Activated CD4-positive, alpha-beta memory T cell treated with anti-CD3 and anti-CD28 coated beads, Interleukin-2, amount 10 ng/mL, durations not matched to agents 7 days and 5 days (primary cell): ENCODE results near the gene OR8D1. TPM values are rescaled to one million over a fixed set of nuclear protein-coding genes. Genes with fewer than 3 reads are reported as not detected.

Source experiments
- CTCF ChIA-PET: fragments of 350-600 bp; sonication (Branson Sonifier 250); formaldehyde crosslinking; loops from one replicate; lab custom pipeline; 2021; ENCODE audit warnings: antibody characterized with exemption, inconsistent platforms; lab: Charles Lee
- POLR2A ChIA-PET: fragments of 350-600 bp; sonication (Branson Sonifier 250); formaldehyde crosslinking; loops from one replicate; lab custom pipeline; 2021; ENCODE audit warnings: antibody characterized with exemption; lab: Charles Lee
- DNase-seq: peaks from one replicate; pipeline ENCODE4 v3.0.0-alpha.2; 2020
- H3K27ac Mint-ChIP-seq: one replicate; pipeline ENCODE4 v1.8.0; 2021; ENCODE audit warnings: mild to moderate bottlenecking, mixed read lengths
- H3K27me3 Mint-ChIP-seq: one replicate; pipeline ENCODE4 v1.8.0; 2021; ENCODE audit warnings: mixed read lengths
- H3K36me3 Mint-ChIP-seq: one replicate; pipeline ENCODE4 v1.8.0; 2021; ENCODE audit warnings: low read depth, mixed read lengths
- H3K4me1 Mint-ChIP-seq: one replicate; pipeline ENCODE4 v1.8.0; 2021; ENCODE audit warnings: mixed read lengths
- H3K4me3 Mint-ChIP-seq: one replicate; pipeline ENCODE4 v1.8.0; 2021; ENCODE audit warnings: mild to moderate bottlenecking, mixed read lengths
- H3K9me3 Mint-ChIP-seq: one replicate; pipeline ENCODE4 v1.8.0; 2021; ENCODE audit warnings: mixed read lengths
- total RNA-seq, 2 experiments: library from RNA; stranded (reverse); gene quantifications; one replicate each; pipeline ENCODE4 v1.2.3, GENCODE V29; 2021

The OR8D1 gene
- not detected for total RNA-seq

- Mint-ChIP-seq H3K4me3 (no peak within 1 kb of the TSS), H3K9me3 (no peaks in the 10 kb centered on the region), H3K27ac (no peak within 1 kb of the TSS), H3K4me1 (no peaks in the 10 kb centered on the region), H3K36me3 (no peaks in the 10 kb centered on the region), H3K27me3 (no peaks in the 10 kb centered on the region)
- CTCF ChIA-PET, result no interaction called here
- POLR2A ChIA-PET, result no interaction called here
- DNase-seq, result no peak
Measured at GRCh38 chr11:124313849-124314248, at the start of gene OR8D1. Gene OR8D1 (minus strand): TSS chr11:124313949. CDS start chr11:124310766, 3,183 bp downstream.

- DNase-seq, result no peak
- no peaks in the 10 kb centered on the region for H3K36me3 Mint-ChIP-seq
- H3K9me3 Mint-ChIP-seq, result no peaks in the 10 kb centered on the region
- H3K4me1 Mint-ChIP-seq, result no peaks in the 10 kb centered on the region
- no peak overlapping the region for H3K4me3 Mint-ChIP-seq
- no peak overlapping the region for H3K27ac Mint-ChIP-seq
- no peaks in the 10 kb centered on the region for H3K27me3 Mint-ChIP-seq
- ChIA-PET POLR2A (no interaction called here), CTCF (no interaction called here)
Measured at GRCh38 chr11:124359566-124359965, 45.8 kb upstream of the OR8D1 start.

- Mint-ChIP-seq H3K27ac (no peak overlapping the region), H3K27me3 (no peaks in the 10 kb centered on the region), H3K36me3 (no peaks in the 10 kb centered on the region), H3K4me3 (no peak overlapping the region), H3K4me1 (no peaks in the 10 kb centered on the region), H3K9me3 (no peaks in the 10 kb centered on the region)
- CTCF ChIA-PET, result no interaction called here
- POLR2A ChIA-PET, result no interaction called here
- no peak for DNase-seq
Measured at GRCh38 chr11:124346311-124346955, 32.7 kb upstream of the OR8D1 start.

GRCh38 chr11:124344346-124344745 is 30.6 kb upstream of the OR8D1 start:
- Mint-ChIP-seq H3K27me3 (no peaks in the 10 kb centered on the region), H3K4me1 (no peaks in the 10 kb centered on the region), H3K36me3 (no peaks in the 10 kb centered on the region), H3K4me3 (no peak overlapping the region), H3K9me3 (no peaks in the 10 kb centered on the region), H3K27ac (no peak overlapping the region)
- ChIA-PET POLR2A (no interaction called here), CTCF (no interaction called here)
- DNase-seq, result no peak

- CTCF ChIA-PET, result no interaction called here
Measured at GRCh38 chr11:124340142-124340447, 26.3 kb upstream of the OR8D1 start.

GRCh38 chr11:124339396-124340141 is 25.8 kb upstream of the OR8D1 start:
- DNase-seq, result no peak
- Mint-ChIP-seq H3K27ac (no peak overlapping the region), H3K9me3 (no peaks in the 10 kb centered on the region), H3K4me3 (no peak overlapping the region), H3K4me1 (no peaks in the 10 kb centered on the region), H3K36me3 (no peaks in the 10 kb centered on the region), H3K27me3 (no peaks in the 10 kb centered on the region)
- ChIA-PET POLR2A (no interaction called here), CTCF (no interaction called here)

More at GRCh38 chr11:124340142-124340447, 26.3 kb upstream of the OR8D1 start:
- no peaks in the 10 kb centered on the region for H3K36me3 Mint-ChIP-seq
- DNase-seq, result no peak
- H3K27me3 Mint-ChIP-seq, result no peaks in the 10 kb centered on the region
- no peaks in the 10 kb centered on the region for H3K9me3 Mint-ChIP-seq
- no peaks in the 10 kb centered on the region for H3K4me1 Mint-ChIP-seq
- no peak overlapping the region for H3K27ac Mint-ChIP-seq
- no peak overlapping the region for H3K4me3 Mint-ChIP-seq
- POLR2A ChIA-PET, result no interaction called here

- Mint-ChIP-seq H3K36me3 (no peaks in the 10 kb centered on the region), H3K27me3 (peaks cover 2% of the 10 kb centered on the region), H3K4me3 (no peak overlapping the region), H3K4me1 (no peaks in the 10 kb centered on the region), H3K9me3 (no peaks in the 10 kb centered on the region), H3K27ac (no peak overlapping the region)
- no peak for DNase-seq
- CTCF ChIA-PET, result no interaction called here
- POLR2A ChIA-PET, result no interaction called here
Measured at GRCh38 chr11:124331873-124332272, 18.1 kb upstream of the OR8D1 start.

- H3K4me3 Mint-ChIP-seq, result no peak overlapping the region
- no peak overlapping the region for H3K27ac Mint-ChIP-seq
- peaks cover 2% of the 10 kb centered on the region for H3K27me3 Mint-ChIP-seq
- POLR2A ChIA-PET, result no interaction called here
- DNase-seq, result no peak
- H3K36me3 Mint-ChIP-seq, result no peaks in the 10 kb centered on the region
- no peaks in the 10 kb centered on the region for H3K9me3 Mint-ChIP-seq
- H3K4me1 Mint-ChIP-seq, result no peaks in the 10 kb centered on the region
- CTCF ChIA-PET, result no interaction called here
Measured at GRCh38 chr11:124329787-124330478, 16.2 kb upstream of the OR8D1 start.

- DNase-seq, result no peak
- H3K27me3 Mint-ChIP-seq, result peaks cover 2% of the 10 kb centered on the region
- no peak overlapping the region for H3K27ac Mint-ChIP-seq
- ChIA-PET CTCF (no interaction called here), POLR2A (no interaction called here)
- H3K36me3 Mint-ChIP-seq, result no peaks in the 10 kb centered on the region
- H3K9me3 Mint-ChIP-seq, result no peaks in the 10 kb centered on the region
- H3K4me3 Mint-ChIP-seq, result no peak overlapping the region
- no peaks in the 10 kb centered on the region for H3K4me1 Mint-ChIP-seq
Measured at GRCh38 chr11:124327775-124328174, 14.0 kb upstream of the OR8D1 start.

- no peak for DNase-seq
- H3K4me3 Mint-ChIP-seq, result no peak overlapping the region
- POLR2A ChIA-PET, result no interaction called here
- CTCF ChIA-PET, result no interaction called here
- no peaks in the 10 kb centered on the region for H3K4me1 Mint-ChIP-seq
- no peak overlapping the region for H3K27ac Mint-ChIP-seq
- H3K36me3 Mint-ChIP-seq, result no peaks in the 10 kb centered on the region
- H3K27me3 Mint-ChIP-seq, result no peaks in the 10 kb centered on the region
- no peaks in the 10 kb centered on the region for H3K9me3 Mint-ChIP-seq
Measured at GRCh38 chr11:124322356-124322755, 8.6 kb upstream of the OR8D1 start.

- ChIA-PET POLR2A (no interaction called here), CTCF (no interaction called here)
- H3K27me3 Mint-ChIP-seq, result no peaks in the 10 kb centered on the region
- DNase-seq, result no peak
- H3K36me3 Mint-ChIP-seq, result no peaks in the 10 kb centered on the region
- no peak within 1 kb of the TSS for H3K27ac Mint-ChIP-seq
- no peak within 1 kb of the TSS for H3K4me3 Mint-ChIP-seq
- H3K4me1 Mint-ChIP-seq, result no peaks in the 10 kb centered on the region
- H3K9me3 Mint-ChIP-seq, result no peaks in the 10 kb centered on the region
Measured at GRCh38 chr11:124320097-124320496, 6.3 kb upstream of the OR8D1 start, which contains the start of gene OR8D2. Gene OR8D2 (minus strand): TSS chr11:124320197. CDS start chr11:124320197, 0 bp downstream.

GRCh38 chr11:124315052-124315451 is 1.3 kb upstream of the OR8D1 start:
- CTCF ChIA-PET, result no interaction called here

GRCh38 chr11:124313131-124313530 is 618 bp downstream of the OR8D1 start:
- Mint-ChIP-seq H3K27me3 (no peaks in the 10 kb centered on the region), H3K9me3 (no peaks in the 10 kb centered on the region), H3K36me3 (no peaks in the 10 kb centered on the region), H3K4me3 (no peak overlapping the region), H3K27ac (no peak overlapping the region), H3K4me1 (no peaks in the 10 kb centered on the region)
- ChIA-PET CTCF (no interaction called here), POLR2A (no interaction called here)
- DNase-seq, result no peak

More at GRCh38 chr11:124315052-124315451, 1.3 kb upstream of the OR8D1 start:
- Mint-ChIP-seq H3K27me3 (no peaks in the 10 kb centered on the region), H3K27ac (no peak overlapping the region), H3K36me3 (no peaks in the 10 kb centered on the region), H3K4me3 (no peak overlapping the region), H3K9me3 (no peaks in the 10 kb centered on the region), H3K4me1 (no peaks in the 10 kb centered on the region)
- no peak for DNase-seq
- POLR2A ChIA-PET, result no interaction called here
